ENCODE measurements around the gene REXO2.

DNA sequence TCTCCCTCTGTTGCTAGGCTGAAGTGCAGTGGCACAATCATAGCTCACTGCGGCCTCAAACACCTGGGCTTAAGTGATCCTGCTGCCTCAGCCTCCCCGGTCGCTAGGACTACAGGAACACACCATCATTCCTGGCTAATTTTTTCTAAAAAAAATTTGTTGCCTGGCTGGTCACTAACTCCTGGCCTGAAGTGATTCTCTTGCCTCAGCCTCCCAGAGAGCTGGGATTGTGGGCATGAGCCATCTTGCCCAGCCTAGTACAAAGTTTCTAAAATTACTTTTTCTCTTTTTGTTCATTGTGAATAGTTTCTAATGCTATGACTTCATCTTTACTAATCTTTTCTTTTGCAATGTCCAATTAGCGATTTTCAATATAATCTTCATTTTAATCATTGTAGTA lies 26.3 kb upstream of the REXO2 start:
- TF ChIP-seq, protein P1, sequence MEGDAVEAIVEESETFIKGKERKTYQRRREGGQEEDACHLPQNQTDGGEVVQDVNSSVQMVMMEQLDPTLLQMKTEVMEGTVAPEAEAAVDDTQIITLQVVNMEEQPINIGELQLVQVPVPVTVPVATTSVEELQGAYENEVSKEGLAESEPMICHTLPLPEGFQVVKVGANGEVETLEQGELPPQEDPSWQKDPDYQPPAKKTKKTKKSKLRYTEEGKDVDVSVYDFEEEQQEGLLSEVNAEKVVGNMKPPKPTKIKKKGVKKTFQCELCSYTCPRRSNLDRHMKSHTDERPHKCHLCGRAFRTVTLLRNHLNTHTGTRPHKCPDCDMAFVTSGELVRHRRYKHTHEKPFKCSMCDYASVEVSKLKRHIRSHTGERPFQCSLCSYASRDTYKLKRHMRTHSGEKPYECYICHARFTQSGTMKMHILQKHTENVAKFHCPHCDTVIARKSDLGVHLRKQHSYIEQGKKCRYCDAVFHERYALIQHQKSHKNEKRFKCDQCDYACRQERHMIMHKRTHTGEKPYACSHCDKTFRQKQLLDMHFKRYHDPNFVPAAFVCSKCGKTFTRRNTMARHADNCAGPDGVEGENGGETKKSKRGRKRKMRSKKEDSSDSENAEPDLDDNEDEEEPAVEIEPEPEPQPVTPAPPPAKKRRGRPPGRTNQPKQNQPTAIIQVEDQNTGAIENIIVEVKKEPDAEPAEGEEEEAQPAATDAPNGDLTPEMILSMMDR (IDR thresholded peaks at IDR 0.05) = no peak
- TF ChIP-seq POLR2A (IDR thresholded peaks at IDR 0.05) = no peak
